ENCODE data around the gene HSD3B2. TPM values are rescaled to one million over a fixed set of nuclear protein-coding genes. Genes with fewer than 3 reads are reported as not detected.

Gene HSD3B2
- total RNA-seq, 2 donors from 2014 or later = 0.62 TPM; not detected in 1

GRCh38 chr1:119391749-119392148, 23.2 kb upstream of the HSD3B2 start:
- Histone ChIP-seq H3K27ac (no peak overlapping the region), H3K4me1 (replicated peaks) (no peaks in the 10 kb centered on the region), H3K27me3 (replicated peaks; ENCODE audit: insufficient read depth) (no peaks in the 10 kb centered on the region), H3K4me3 (no peak overlapping the region), H3K9me3 (no peaks in the 10 kb centered on the region), H3K36me3 (no peaks in the 10 kb centered on the region)
- no peak for DNase-seq (ENCODE audit: low spot score)
- intact Hi-C loops (cut with DNase I) = no loop called here
- TF ChIP-seq CTCF (IDR thresholded peaks at IDR 0.05) (no peak), POLR2A (IDR thresholded peaks at IDR 0.05) (no peak), POLR2AphosphoS5 (IDR thresholded peaks at IDR 0.05) (no peak)
- 92% methylated on average over 3 of the region's 3 CpGs for WGBS

GRCh38 chr1:119394085-119394484, 20.9 kb upstream of the HSD3B2 start:
- TF ChIP-seq POLR2A (IDR thresholded peaks at IDR 0.05) (no peak), POLR2AphosphoS5 (IDR thresholded peaks at IDR 0.05) (no peak), CTCF (IDR thresholded peaks at IDR 0.05) (no peak)
- Histone ChIP-seq H3K27me3 (replicated peaks; ENCODE audit: insufficient read depth) (no peaks in the 10 kb centered on the region), H3K4me3 (no peak overlapping the region), H3K27ac (no peak overlapping the region), H3K4me1 (replicated peaks) (no peaks in the 10 kb centered on the region), H3K9me3 (no peaks in the 10 kb centered on the region), H3K36me3 (no peaks in the 10 kb centered on the region)
- WGBS = 93% methylated on average over 1 of the region's 1 CpG
- intact Hi-C loops (cut with DNase I) = no loop called here
- DNase-seq (ENCODE audit: low spot score) = no peak

GRCh38 chr1:119396982-119397381, 18.0 kb upstream of the HSD3B2 start:
- no peak for DNase-seq (ENCODE audit: low spot score)
- Histone ChIP-seq H3K9me3 (no peaks in the 10 kb centered on the region), H3K27ac (no peak overlapping the region), H3K36me3 (no peaks in the 10 kb centered on the region), H3K27me3 (replicated peaks; ENCODE audit: insufficient read depth) (no peaks in the 10 kb centered on the region), H3K4me3 (no peak overlapping the region), H3K4me1 (replicated peaks) (no peaks in the 10 kb centered on the region)
- intact Hi-C loops (cut with DNase I) = no loop called here
- TF ChIP-seq CTCF (IDR thresholded peaks at IDR 0.05) (no peak), POLR2AphosphoS5 (IDR thresholded peaks at IDR 0.05) (no peak), POLR2A (IDR thresholded peaks at IDR 0.05) (no peak)

GRCh38 chr1:119397986-119398385, 17.0 kb upstream of the HSD3B2 start:
- Histone ChIP-seq H3K4me3 (no peak overlapping the region), H3K36me3 (no peaks in the 10 kb centered on the region), H3K27me3 (replicated peaks; ENCODE audit: insufficient read depth) (no peaks in the 10 kb centered on the region), H3K9me3 (no peaks in the 10 kb centered on the region), H3K4me1 (replicated peaks) (no peaks in the 10 kb centered on the region), H3K27ac (no peak overlapping the region)
- DNase-seq (ENCODE audit: low spot score) = no peak
- 71% methylated on average over 3 of the region's 3 CpGs for WGBS
- no peak for TF ChIP-seq POLR2A (IDR thresholded peaks at IDR 0.05)
- TF ChIP-seq CTCF (IDR thresholded peaks at IDR 0.05) = no peak
- no peak for TF ChIP-seq POLR2AphosphoS5 (IDR thresholded peaks at IDR 0.05)
- intact Hi-C loops (cut with DNase I) = no loop called here

GRCh38 chr1:119404736-119405135, 10.2 kb upstream of the HSD3B2 start:
- no peak overlapping the region for H3K4me3 ChIP-seq
- intact Hi-C loops (cut with DNase I) = no loop called here
- H3K27me3 ChIP-seq (replicated peaks; ENCODE audit: insufficient read depth) = no peaks in the 10 kb centered on the region
- 18% methylated on average over 2 of the region's 2 CpGs for WGBS
- no peak for TF ChIP-seq CTCF (IDR thresholded peaks at IDR 0.05)
- no peaks in the 10 kb centered on the region for H3K9me3 ChIP-seq
- DNase-seq (ENCODE audit: low spot score) = no peak
- H3K4me1 ChIP-seq (replicated peaks) = no peaks in the 10 kb centered on the region
- H3K36me3 ChIP-seq = no peaks in the 10 kb centered on the region
- no peak overlapping the region for H3K27ac ChIP-seq
